Measurements from ENCODE around the gene GRK5. TPM values are rescaled to one million over a fixed set of nuclear protein-coding genes. Genes with fewer than 3 reads are reported as not detected.

The GRK5 gene
- total RNA-seq, 1 donor from 2014 or later = 1.8 TPM

DNA sequence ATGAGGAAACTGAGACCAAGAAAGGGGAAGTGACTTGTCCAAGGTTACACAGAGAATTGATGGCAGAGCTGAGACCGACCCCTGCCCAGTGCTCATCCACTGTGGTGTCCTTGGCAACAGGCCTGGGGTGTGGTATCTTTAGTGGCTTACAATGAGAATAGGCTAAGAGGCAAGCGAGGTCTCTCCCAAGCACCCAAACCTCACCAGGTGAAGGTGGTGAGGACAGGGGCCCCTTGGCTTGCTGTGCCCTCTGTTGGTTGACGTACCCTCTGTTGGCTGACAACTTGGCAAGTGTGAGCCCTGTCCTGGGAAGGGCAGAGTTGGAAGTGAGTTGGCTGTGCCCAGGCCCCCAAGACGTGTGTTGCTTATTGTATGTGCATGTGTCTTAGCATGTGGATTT lies 166.9 kb downstream of the GRK5 start:
- no peak for DNase-seq (ENCODE audit: low read depth)

DNA sequence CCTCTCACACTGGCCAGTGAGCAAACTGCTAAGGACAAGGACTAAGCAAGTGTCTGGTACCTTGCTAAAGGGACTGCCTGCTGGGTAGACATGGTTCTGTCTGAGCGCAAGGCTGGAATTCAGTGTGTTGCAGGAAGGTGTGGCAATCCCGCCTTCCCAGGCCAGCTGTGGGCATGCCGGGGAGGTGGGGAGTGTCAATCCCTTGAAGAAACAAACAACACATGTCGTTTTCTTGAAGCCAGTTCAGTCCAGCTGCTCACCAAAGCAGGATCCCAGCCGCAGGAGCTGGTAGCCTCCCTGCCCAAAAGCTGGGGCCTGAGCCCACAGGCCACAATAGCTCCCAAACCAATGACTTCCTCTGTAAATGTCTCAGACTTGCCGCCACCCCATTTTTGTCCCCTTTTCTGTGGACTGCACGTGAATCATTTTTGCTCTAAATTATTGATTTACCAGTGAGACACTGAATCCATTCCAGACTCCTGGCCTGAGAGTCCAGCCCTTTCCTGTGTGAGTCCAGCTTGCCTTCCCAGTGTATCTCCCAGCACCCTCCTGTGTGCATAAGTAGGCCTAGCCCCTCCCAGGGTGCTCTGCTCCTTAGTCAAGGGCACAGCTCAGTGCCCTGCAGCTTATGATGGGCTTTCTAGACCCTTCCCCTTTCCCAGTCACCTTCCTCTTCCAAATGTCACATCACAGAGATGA lies 168.4 kb downstream of the GRK5 start:
- peak; percentile 84 for DNase-seq (ENCODE audit: low read depth)

DNA sequence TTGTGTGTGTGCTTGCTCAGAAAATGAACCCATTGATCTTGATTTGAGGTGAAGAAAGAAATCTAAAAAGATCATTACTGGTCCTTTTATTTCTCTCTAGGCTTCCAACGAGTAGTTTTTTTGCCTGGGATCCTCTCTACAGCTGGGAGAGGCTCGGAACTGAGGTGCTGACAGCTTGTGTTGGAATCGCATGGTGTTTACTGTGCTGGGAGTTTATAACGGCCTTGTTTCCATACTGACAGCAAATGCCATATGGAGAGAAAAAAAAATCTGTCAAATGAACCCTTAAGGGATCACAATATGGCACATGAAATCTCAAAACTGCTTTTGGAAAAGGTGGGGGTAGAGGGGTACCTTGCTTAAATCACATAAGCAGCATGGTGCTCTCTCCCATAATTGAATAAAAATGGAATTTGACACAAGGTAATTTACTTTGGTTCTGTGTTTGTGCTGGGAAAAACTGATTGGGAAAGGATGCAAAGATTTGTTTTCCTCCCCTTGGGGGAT lies 170.1 kb downstream of the GRK5 start:
- DNase-seq (ENCODE audit: low read depth) = no peak

DNA sequence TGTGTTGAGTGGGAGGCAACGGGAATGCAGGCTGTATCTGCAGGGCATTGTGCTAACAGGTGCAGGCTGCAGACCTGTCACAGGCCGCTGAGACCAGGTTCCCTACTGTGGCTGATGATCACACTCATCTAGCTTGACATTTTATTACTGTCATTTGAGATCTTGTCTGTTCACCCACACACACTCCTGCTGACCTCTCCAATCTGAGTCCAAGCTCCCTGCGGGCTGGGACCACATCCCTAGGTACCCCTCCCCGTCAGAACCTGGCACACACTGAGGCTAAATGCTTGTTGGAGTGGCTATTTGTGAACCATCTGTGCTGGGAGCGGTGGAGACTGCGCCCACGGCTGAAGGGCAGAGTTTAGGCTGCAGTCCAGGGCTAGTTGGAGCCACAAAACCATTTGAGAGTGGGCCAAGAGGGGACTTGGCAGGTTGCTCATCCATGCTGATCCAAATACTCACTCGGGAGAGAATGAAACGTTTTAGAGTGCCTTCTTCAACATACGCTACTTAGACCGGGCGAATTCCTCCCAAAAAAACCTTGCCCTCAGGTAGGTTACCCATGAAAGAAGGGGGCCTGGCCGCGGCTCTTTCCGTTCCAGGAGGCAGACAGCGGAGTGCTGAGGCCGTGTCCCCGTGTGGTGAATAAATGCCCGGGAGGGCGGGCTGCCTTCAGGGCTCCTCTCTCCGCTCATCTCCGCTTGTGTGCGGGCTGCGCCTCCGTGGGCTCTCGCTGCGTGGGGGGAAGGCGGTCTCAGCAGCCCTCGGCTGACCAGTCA lies 170.8 kb downstream of the GRK5 start:
- peak; percentile 88 for DNase-seq (ENCODE audit: low read depth)

DNA sequence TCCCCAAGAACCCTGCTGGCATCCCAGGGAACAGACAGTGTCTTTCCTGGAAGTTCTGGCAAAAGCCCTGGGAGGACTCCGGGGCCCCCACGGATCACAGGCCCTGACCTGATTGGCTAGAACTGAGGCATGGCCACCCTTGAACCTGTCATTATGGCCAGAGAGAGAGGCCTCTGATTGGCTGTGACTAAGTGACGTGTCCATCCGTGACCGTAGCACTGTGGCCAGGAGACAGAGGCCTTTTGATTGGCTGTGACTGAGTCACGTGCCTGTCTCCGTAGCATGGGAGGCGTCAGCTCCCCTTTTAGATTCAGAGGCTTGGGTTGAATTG lies 171.3 kb downstream of the GRK5 start:
- peak; percentile 82 for DNase-seq (ENCODE audit: low read depth)

DNA sequence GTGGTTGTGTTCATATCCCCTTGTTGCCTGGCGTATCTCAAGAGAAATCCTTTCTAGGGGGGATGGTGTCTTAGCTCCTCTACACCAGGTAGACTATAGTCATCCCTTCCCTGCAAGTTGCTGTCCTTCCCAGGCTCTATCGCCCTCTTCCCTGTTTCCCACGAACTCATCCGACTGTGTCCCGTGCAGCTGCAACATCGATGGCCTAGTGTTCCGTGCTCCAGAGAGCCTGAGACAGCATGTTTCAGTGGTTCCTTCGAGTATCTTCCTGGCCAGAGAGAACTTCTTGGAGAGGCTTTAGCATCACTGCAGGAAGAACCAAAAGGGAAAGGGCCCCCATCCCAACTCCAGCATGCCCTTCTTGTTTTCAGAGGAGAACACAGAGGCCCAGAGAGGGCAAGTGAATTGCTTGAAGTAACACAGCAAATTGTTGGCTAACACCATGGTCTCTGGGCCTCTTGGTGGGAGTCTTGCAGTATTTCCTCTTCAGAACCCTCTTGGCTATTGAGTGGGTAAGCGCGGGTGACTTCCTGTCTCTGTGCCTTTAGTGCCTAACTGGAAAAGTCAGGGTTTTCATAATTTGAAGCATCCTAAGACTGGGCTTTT lies 172.2 kb downstream of the GRK5 start:
- DNase-seq (ENCODE audit: low read depth) = no peak

DNA sequence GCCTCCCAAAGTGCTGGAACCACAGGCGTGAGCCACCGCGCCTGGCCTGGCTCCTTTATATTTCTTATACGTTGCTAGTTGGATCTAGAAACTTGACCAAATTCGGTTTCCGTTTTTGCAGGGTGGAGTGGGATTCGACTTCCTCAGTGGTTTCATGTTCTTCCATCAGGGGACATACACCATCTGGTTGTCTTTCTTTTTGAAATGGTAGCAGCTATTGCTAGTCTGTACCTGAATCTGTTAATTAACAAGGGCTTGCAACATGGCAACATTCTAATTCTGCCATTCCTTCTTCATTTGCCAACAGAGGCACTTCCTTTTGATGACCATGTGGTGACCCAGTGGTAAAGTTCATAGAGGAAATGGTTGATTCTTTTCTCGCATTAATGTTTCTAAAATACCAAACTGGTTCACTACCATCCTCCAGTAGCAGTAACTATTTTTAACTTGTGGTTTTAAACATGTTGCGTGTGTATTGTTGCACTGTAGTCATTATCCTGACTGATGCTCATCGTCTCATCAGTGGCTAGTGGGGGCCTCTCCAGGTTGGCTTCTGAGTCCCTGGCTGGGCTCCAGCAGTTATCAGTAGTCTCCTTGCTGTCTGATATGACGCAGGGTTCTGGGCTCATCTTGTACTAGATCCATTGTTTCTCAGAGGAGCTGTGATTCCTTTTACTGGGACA lies 175.9 kb downstream of the GRK5 start:
- peak; percentile 28 for DNase-seq (ENCODE audit: low read depth)

DNA sequence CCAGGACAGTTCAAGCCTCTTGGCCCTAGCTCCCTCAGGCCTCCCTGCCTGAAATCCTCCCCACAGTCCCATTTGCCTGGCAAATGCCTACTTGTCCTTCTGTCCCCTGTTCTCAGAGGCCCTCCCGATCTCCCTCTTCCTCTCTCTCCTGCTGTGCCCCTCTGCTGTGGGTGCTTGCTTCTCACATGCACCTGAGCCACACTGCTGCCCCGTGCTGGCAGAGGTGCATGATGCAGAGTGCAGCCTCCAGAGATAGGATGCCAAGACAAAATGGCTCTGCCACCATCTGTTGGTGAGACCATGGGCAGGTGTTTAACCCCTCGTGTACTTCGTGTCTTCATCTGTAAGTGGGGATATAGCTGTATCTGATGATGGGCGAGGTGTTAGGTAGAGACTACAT lies 176.8 kb downstream of the GRK5 start:
- no peak for DNase-seq (ENCODE audit: low read depth)

DNA sequence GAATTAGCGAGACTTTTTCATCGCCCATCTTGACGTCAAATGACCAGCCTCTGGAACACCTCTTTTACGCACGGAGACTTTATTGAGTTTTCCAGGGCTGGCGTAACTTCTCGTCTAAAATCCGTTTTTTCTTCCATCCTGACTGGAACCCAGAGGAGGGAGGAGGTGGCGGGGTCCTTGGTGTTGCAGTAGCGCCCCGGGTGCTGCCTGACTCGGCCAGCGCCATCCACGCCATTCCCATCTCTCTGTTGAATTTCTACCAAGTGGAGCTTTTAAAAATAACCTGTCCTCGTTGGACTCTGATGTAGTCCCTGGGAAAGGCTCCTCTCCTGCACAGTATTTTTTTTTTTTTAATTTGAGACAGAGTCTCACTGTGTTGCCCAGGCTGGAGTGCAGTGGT lies 179.3 kb downstream of the GRK5 start:
- no peak for DNase-seq (ENCODE audit: low read depth)

DNA sequence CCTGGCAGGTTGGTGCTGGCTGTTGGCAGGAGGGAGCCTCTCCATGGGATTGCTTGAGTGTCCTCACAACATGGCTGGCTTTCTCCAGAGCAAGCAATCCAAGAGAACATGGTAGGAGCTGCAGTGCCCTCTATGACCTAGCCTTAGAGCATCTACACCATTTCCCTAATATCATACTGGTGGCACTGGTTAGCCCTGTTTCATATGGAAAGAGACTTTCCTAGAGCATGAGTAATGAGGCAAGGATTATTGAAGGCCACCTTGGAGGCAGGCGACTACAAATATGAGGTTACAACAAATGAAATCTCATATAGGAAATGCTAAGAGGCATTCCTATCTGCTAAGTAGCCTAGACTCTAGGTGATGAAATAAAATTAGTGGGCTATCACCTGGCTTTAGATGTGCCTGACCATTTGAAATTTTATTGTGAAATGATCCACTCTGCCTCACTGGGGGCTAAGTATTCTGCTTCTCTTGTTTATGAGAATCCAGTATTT lies 181.5 kb downstream of the GRK5 start:
- DNase-seq (ENCODE audit: low read depth) = no peak

DNA sequence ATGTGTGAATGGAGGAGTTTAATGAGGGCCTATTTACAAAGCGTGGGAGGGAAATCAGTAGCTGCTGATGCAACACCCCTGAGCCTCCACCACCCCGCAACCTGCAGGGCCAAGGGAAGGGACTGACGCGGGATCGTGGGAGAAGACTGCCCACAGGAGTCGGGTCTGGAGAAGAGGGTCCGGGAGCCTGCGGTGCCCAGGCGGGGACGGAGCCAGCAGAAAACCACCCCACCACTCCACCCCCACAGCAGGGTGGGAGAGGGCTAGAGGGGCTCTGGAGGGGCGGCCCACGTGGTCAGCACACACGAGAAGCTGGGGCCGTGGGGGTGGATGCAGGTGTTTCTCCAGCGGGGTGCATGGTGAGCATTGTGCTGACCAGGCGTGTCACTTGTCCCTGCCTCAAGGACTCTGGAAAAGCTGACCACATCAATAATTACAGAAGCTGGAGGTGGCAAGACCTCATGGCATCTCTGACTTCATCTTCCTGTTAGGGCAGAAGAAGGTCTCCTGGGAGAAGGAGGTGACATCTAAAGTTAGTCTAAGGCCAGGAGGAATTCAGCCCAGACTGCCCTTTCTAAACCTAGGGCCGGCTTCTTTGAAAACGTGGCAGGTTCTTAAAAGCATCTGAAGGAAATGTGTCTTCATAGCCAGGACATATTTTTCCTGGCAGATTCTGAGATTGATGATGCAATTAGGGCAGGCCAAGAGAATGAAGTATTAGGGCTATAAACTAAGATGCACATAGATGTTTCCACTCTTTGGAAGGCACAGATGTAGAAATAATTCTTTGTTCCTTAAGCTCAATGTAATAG lies 184.3 kb downstream of the GRK5 start:
- no peak for DNase-seq (ENCODE audit: low read depth)

DNA sequence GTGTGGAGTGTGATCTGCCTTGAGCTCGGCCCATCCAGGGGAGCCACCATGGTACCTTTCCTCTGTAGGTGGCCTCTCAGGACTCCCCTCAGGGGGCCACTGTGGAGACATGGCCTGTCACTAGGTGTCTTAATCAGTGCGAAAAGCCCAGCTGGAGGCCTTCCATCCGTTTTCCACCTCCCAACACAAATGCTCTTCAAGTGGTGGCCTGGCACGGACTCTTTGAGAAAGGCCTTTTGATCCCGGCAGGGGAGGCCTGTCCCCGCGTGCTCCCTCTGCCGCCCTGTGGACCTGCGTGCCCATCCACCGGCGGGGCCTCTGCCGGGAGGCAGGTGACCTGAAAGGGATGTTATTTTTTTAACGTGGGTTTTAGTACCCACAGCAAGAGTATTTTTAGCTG lies 185.6 kb downstream of the GRK5 start:
- DNase-seq (ENCODE audit: low read depth) = no peak

DNA sequence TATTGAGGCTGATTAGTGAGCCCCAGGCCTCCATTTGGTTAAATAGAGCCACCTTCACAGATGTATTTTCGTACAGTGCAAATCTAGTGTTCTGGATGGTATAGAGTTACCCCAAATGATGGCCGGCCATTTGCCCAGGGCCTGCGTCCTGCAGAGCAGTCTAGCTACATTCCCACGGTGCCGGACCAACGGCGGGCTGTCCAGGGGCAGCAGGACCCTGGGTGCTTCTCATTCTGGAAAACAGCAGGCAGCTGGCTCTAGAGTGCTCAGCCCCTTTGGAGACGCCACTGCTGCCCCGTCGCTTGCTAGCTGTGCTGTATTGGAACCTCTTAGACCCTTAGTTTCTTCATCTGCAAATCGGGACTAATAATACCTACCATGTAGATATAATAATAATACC lies 186.1 kb downstream of the GRK5 start:
- DNase-seq (ENCODE audit: low read depth) = no peak

DNA sequence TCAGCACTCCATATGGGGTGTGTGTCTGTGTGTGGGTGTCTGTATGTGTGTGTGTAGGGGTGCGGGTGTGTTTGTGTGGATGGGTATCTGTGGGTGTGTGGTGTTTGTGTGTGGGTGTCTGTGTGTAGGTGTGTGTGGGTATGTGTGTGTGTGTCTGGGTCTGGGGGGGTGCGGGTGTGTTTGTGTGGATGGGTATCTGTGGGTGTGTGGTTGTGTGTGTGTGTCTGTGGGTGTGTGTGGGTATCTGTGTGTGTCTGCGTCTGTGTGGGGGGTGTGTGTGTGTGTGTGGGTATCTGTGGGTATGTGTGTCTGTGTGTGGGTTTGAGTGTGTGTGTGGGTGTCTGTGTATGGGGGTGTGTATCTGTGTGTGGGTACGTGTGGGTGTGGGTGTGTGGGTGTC lies 186.5 kb downstream of the GRK5 start:
- no peak for DNase-seq (ENCODE audit: low read depth)

DNA sequence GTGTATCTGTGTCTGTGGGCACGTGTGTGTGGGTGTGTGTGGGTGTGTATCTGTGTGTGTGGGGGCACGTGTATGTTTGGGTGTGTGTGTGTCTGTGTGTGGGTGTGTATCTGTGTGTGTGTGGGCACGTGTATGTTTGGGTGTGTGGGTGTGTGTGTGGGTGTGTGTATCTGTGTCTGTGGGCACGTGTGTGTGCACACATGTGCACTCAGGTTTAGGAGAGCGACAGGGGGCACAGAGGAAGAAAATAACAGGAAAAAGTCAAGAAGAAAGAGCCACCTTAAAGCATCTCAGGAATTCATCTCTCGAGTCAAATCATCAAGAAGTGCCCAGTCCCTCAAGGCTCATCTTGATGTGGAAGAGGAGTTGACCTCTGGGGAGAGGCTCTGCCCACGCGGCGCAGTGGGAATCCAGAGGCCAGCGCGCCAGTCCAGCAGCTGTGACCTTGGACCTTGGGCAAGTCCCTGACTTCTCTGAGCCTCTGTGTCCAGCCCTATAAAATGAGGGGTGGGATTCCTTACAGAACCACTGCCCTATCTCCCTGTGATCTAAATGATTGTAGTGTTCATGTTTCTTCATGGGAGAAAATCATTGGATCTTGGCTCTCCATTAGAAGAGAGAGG lies 187.4 kb downstream of the GRK5 start:
- no peak for DNase-seq (ENCODE audit: low read depth)

DNA sequence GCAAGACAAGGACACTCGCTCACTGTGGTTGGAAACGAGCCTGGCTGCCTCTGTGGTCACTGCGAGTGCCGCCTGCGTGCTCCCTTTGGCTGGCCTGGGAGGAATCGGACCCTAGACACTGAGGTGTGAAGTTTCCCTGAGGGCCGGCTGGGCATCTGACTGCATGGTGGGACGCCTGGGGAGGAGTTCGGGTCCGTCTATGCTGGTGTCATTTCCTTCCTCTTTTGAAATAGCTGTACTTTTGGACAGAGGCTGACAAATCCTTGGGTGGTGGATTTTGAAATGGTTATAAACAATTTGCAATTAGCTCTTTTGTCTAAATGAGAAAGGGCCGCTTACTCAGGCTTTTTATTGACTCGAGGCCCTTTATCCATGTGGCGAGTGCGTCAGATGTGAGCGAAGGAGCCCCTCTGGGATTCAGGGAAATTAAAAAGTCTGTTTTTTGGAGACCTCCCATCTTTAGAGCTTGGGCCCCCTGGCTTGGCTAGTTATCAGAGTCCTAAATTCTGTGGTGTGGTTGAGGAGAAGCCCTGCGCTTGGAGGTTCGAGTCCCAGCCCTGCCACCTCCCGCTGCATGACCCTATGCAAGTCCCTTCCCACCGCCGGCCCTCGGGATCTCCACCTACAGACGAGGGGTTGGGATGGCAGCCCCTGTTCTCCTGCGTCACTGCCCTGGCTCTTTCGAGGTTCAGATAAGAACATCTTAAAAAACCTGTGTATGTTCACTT lies 188.1 kb downstream of the GRK5 start:
- DNase-seq (ENCODE audit: low read depth) = peak; percentile 26

DNA sequence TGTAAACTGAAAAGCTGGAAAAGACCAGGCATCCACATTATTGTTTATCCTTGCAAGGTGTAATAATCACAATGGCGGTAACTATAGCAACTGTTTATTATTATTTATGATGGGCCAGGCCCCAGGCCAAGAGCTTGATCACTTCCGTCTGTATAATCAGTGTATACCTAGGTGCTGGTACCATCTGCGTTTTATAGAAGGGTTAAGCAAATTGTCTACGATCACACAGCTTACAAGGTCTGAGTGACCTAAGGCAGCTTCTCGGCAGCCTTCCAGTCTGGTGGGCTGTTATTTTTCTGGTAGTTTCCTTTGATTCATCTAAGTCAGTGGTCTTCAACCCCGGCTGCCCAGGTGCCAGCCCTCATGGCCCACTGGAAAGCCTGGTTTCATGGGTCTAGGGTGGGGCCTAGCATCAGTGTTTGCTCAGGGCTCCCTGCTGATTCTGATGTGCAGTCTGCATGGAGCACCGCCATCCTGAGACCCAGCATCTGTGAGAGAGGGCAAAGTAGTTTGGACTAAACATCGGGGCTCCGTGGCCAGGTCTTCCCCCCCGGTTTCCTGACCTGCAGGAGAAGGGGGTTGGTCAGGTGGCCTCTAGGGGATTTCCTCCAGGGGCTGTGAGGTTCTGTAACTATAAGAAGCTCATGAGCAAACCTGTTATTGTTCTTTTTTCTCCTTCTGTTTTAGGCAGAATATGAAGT lies 188.8 kb downstream of the GRK5 start:
- DNase-seq (ENCODE audit: low read depth) = no peak

DNA sequence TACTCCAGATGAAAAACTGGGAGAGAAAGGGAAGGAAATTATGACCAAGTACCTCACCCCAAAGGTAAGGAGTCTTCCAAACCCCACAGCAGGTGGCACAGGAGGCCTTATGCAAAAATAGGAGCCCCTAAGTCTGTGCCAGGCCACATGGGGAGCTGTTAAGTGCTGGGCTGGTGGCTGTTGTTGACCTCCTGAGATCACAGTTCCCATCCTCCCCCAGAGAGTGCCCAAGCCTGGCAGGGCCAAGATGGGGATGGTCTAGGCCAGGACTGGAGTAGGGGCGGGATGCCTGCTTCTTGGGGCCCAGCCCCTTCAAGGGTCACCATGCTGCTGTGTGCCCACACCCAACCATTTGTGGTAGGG lies 189.3 kb downstream of the GRK5 start:
- no peak for DNase-seq (ENCODE audit: low read depth)

DNA sequence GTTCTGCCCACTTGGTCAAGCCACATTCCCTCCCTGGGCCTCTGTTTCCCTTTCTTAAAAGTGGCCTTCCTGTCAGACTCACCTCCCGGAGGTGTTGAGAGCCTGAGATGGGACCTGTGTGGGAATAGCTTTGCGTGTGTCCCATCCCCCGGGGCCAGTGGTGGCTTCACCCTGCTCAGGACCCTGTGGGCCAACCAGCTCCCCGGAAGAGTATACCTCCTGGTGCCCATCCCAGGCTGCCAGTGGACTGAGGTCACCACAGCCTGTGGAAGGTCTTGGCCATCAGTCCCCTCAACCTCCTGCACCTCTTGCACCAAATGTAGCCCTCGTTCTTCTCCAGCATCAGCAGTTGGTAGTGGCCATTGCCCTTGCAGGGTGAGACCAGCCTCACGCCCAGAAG lies 190.0 kb downstream of the GRK5 start:
- no peak for DNase-seq (ENCODE audit: low read depth)

Data from myocyte (in vitro differentiated cells).